Measurements from ENCODE around the gene KDM5B.
A peak's percentile ranks its signal among the peaks of the same experiment; 100 is the strongest.

Gene KDM5B

GRCh38 chr1:202848191-202848542 lies 39.9 kb upstream of the KDM5B start:
- POLR2A ChIA-PET: no interaction called here
- Histone ChIP-seq H3K27ac (ENCODE audit: insufficient read depth in 1 of 2, low read depth in 1 of 2, low read length in 2 of 2, poor library complexity in 1 of 2, severe bottlenecking in 2 of 2) (no peak overlapping the region), H3K27me3 (replicated peaks in 2 of 5; ENCODE audit: control insufficient read depth in 4 of 5, insufficient read depth in 5 of 5, low read length in 4 of 5) (no peaks in the 10 kb centered on the region), H3K4me3 (ENCODE audit: control insufficient read depth in 1 of 7, extremely low read depth in 1 of 7, insufficient read depth in 4 of 7, low read depth in 2 of 7, low read length in 6 of 7) (no peak overlapping the region), H3K4me1 (ENCODE audit: control extremely low read depth in 1 of 4, control insufficient read depth in 4 of 4, insufficient read depth in 4 of 4, low read length in 3 of 4) (peaks cover 0 to 24% (median 20%) of the 10 kb centered on the region in 4 experiments), H3K9me3 (ENCODE audit: control extremely low read depth in 1 of 5, control insufficient read depth in 4 of 5, insufficient read depth in 2 of 5, low read depth in 1 of 5, low read length in 4 of 5) (no peaks in the 10 kb centered on the region), H3K36me3 (ENCODE audit: control insufficient read depth in 4 of 4, insufficient read depth in 4 of 4, low read length in 3 of 4) (no peaks in the 10 kb centered on the region)
- DNase-seq: no peak
- CTCF ChIA-PET: interaction anchor here (0.8 to 1.1 kb wide), 4 partner anchors 16 to 73 kb away, joined by 3 to 5 read pairs (median 4); no protein-coding TSS in a partner anchor
- WGBS (ENCODE audit: insufficient coverage): 90% methylated on average over 2 of the region's 2 CpGs

GRCh38 chr1:202844935-202845334 lies 36.7 kb upstream of the KDM5B start:
- CTCF ChIA-PET: interaction anchor here (0.5 to 2.2 kb wide), 2 partner anchors 9 to 27 kb away, joined by 3 to 6 read pairs; no protein-coding TSS in a partner anchor
- no peak for DNase-seq

GRCh38 chr1:202844259-202844658 lies 36.0 kb upstream of the KDM5B start:
- DNase-seq: no peak
- Histone ChIP-seq H3K9me3 (ENCODE audit: control extremely low read depth in 1 of 5, control insufficient read depth in 4 of 5, insufficient read depth in 2 of 5, low read depth in 1 of 5, low read length in 4 of 5) (no peaks in the 10 kb centered on the region), H3K36me3 (ENCODE audit: control insufficient read depth in 4 of 4, insufficient read depth in 4 of 4, low read length in 3 of 4) (no peaks in the 10 kb centered on the region), H3K27ac (ENCODE audit: insufficient read depth in 1 of 2, low read depth in 1 of 2, low read length in 2 of 2, poor library complexity in 1 of 2, severe bottlenecking in 2 of 2) (no peak overlapping the region), H3K4me3 (ENCODE audit: control insufficient read depth in 1 of 7, extremely low read depth in 1 of 7, insufficient read depth in 4 of 7, low read depth in 2 of 7, low read length in 6 of 7) (no peak overlapping the region), H3K4me1 (ENCODE audit: control extremely low read depth in 1 of 4, control insufficient read depth in 4 of 4, insufficient read depth in 4 of 4, low read length in 3 of 4) (peaks cover 0 to 14% (median 11%) of the 10 kb centered on the region in 4 experiments), H3K27me3 (replicated peaks in 2 of 5; ENCODE audit: control insufficient read depth in 4 of 5, insufficient read depth in 5 of 5, low read length in 4 of 5) (no peaks in the 10 kb centered on the region)
- POLR2A ChIA-PET: interaction anchor here (0.6 kb wide), 1 partner anchor 14 kb away, joined by 3 read pairs; no protein-coding TSS in a partner anchor
- 100% methylated on average over 4 of the region's 5 CpGs for WGBS (ENCODE audit: insufficient coverage)
- CTCF ChIA-PET: interaction anchor here (1.5 to 2.2 kb wide), 2 partner anchors 9 to 27 kb away, joined by 3 to 6 read pairs; no protein-coding TSS in a partner anchor

More at GRCh38 chr1:202844935-202845334, 36.7 kb upstream of the KDM5B start:
- H3K36me3 ChIP-seq (ENCODE audit: control insufficient read depth in 4 of 4, insufficient read depth in 4 of 4, low read length in 3 of 4): no peaks in the 10 kb centered on the region
- H3K27ac ChIP-seq (ENCODE audit: insufficient read depth in 1 of 2, low read depth in 1 of 2, low read length in 2 of 2, poor library complexity in 1 of 2, severe bottlenecking in 2 of 2): no peak overlapping the region
- H3K27me3 ChIP-seq (replicated peaks in 2 of 5; ENCODE audit: control insufficient read depth in 4 of 5, insufficient read depth in 5 of 5, low read length in 4 of 5): no peaks in the 10 kb centered on the region
- peaks cover 0 to 14% (median 11%) of the 10 kb centered on the region in 4 experiments for H3K4me1 ChIP-seq (ENCODE audit: control extremely low read depth in 1 of 4, control insufficient read depth in 4 of 4, insufficient read depth in 4 of 4, low read length in 3 of 4)
- H3K4me3 ChIP-seq (ENCODE audit: control insufficient read depth in 1 of 7, extremely low read depth in 1 of 7, insufficient read depth in 4 of 7, low read depth in 2 of 7, low read length in 6 of 7): no peak overlapping the region
- 98% methylated on average over 5 of the region's 6 CpGs for WGBS (ENCODE audit: insufficient coverage)
- POLR2A ChIA-PET: interaction anchor here (0.6 kb wide), 1 partner anchor 15 kb away, joined by 3 read pairs; no protein-coding TSS in a partner anchor
- H3K9me3 ChIP-seq (ENCODE audit: control extremely low read depth in 1 of 5, control insufficient read depth in 4 of 5, insufficient read depth in 2 of 5, low read depth in 1 of 5, low read length in 4 of 5): no peaks in the 10 kb centered on the region

GRCh38 chr1:202843081-202843480 lies 34.9 kb upstream of the KDM5B start:
- POLR2A ChIA-PET: no interaction called here
- no peaks in the 10 kb centered on the region for H3K9me3 ChIP-seq (ENCODE audit: control extremely low read depth in 1 of 5, control insufficient read depth in 4 of 5, insufficient read depth in 2 of 5, low read depth in 1 of 5, low read length in 4 of 5)
- H3K4me1 ChIP-seq (ENCODE audit: control extremely low read depth in 1 of 4, control insufficient read depth in 4 of 4, insufficient read depth in 4 of 4, low read length in 3 of 4): peaks cover 0 to 14% (median 12%) of the 10 kb centered on the region in 4 experiments
- no peaks in the 10 kb centered on the region for H3K36me3 ChIP-seq (ENCODE audit: control insufficient read depth in 4 of 4, insufficient read depth in 4 of 4, low read length in 3 of 4)
- H3K27me3 ChIP-seq (replicated peaks in 2 of 5; ENCODE audit: control insufficient read depth in 4 of 5, insufficient read depth in 5 of 5, low read length in 4 of 5): no peaks in the 10 kb centered on the region
- CTCF ChIA-PET: interaction anchor here (1.1 to 1.5 kb wide), 2 partner anchors 9 to 26 kb away, joined by 3 to 8 read pairs; no protein-coding TSS in a partner anchor
- no peak overlapping the region for H3K27ac ChIP-seq (ENCODE audit: insufficient read depth in 1 of 2, low read depth in 1 of 2, low read length in 2 of 2, poor library complexity in 1 of 2, severe bottlenecking in 2 of 2)
- H3K4me3 ChIP-seq (ENCODE audit: control insufficient read depth in 1 of 7, extremely low read depth in 1 of 7, insufficient read depth in 4 of 7, low read depth in 2 of 7, low read length in 6 of 7): no peak overlapping the region
- DNase-seq: no peak
- WGBS (ENCODE audit: insufficient coverage): 98% methylated on average over 10 of the region's 11 CpGs

- no peaks in the 10 kb centered on the region for H3K27me3 ChIP-seq (replicated peaks in 2 of 5; ENCODE audit: control insufficient read depth in 4 of 5, insufficient read depth in 5 of 5, low read length in 4 of 5)
- H3K4me1 ChIP-seq (ENCODE audit: control extremely low read depth in 1 of 4, control insufficient read depth in 4 of 4, insufficient read depth in 4 of 4, low read length in 3 of 4): peaks cover 0 to 53% (median 34%) of the 10 kb centered on the region in 4 experiments
- no peak overlapping the region for H3K27ac ChIP-seq (ENCODE audit: insufficient read depth in 1 of 2, low read depth in 1 of 2, low read length in 2 of 2, poor library complexity in 1 of 2, severe bottlenecking in 2 of 2)
- no peak overlapping the region for H3K4me3 ChIP-seq (ENCODE audit: control insufficient read depth in 1 of 7, extremely low read depth in 1 of 7, insufficient read depth in 4 of 7, low read depth in 2 of 7, low read length in 6 of 7)
- ChIA-PET POLR2A (no interaction called here), CTCF (interaction anchor here (0.8 to 3.5 kb wide), 3 partner anchors 14 to 76 kb away, joined by 3 to 12 read pairs (median 3); no protein-coding TSS in a partner anchor)
- H3K36me3 ChIP-seq (ENCODE audit: control insufficient read depth in 4 of 4, insufficient read depth in 4 of 4, low read length in 3 of 4): no peaks in the 10 kb centered on the region
- no peaks in the 10 kb centered on the region for H3K9me3 ChIP-seq (ENCODE audit: control extremely low read depth in 1 of 5, control insufficient read depth in 4 of 5, insufficient read depth in 2 of 5, low read depth in 1 of 5, low read length in 4 of 5)
- WGBS (ENCODE audit: insufficient coverage): 93% methylated on average over 3 of the region's 5 CpGs
- DNase-seq: no peak
Observed at GRCh38 chr1:202837746-202838262, 29.6 kb upstream of the KDM5B start.

- 41% methylated on average over 5 of the region's 5 CpGs for WGBS (ENCODE audit: insufficient coverage)
- Histone ChIP-seq H3K4me1 (ENCODE audit: control extremely low read depth in 1 of 4, control insufficient read depth in 4 of 4, insufficient read depth in 4 of 4, low read length in 3 of 4) (peaks cover 0 to 60% (median 37%) of the 10 kb centered on the region in 4 experiments), H3K27ac (ENCODE audit: insufficient read depth in 1 of 2, low read depth in 1 of 2, low read length in 2 of 2, poor library complexity in 1 of 2, severe bottlenecking in 2 of 2) (no peak overlapping the region), H3K36me3 (ENCODE audit: control insufficient read depth in 4 of 4, insufficient read depth in 4 of 4, low read length in 3 of 4) (no peaks in the 10 kb centered on the region), H3K9me3 (ENCODE audit: control extremely low read depth in 1 of 5, control insufficient read depth in 4 of 5, insufficient read depth in 2 of 5, low read depth in 1 of 5, low read length in 4 of 5) (no peaks in the 10 kb centered on the region), H3K4me3 (ENCODE audit: control insufficient read depth in 1 of 7, extremely low read depth in 1 of 7, insufficient read depth in 4 of 7, low read depth in 2 of 7, low read length in 6 of 7) (no peak overlapping the region), H3K27me3 (replicated peaks in 2 of 5; ENCODE audit: control insufficient read depth in 4 of 5, insufficient read depth in 5 of 5, low read length in 4 of 5) (no peaks in the 10 kb centered on the region)
- ChIA-PET CTCF (interaction anchor here (0.8 to 3.3 kb wide), 4 partner anchors 8 to 75 kb away, joined by 3 to 27 read pairs (median 4); no protein-coding TSS in a partner anchor), POLR2A (no interaction called here)
- peak in 2 of 3 donors; percentile 65 to 69 for DNase-seq
Observed at GRCh38 chr1:202836623-202837403, 28.6 kb upstream of the KDM5B start.

All from common myeloid progenitor, CD34-positive (primary cell).